ENCODE results near the gene SCFD2. TPM values are rescaled to one million over a fixed set of nuclear protein-coding genes. Genes with fewer than 3 reads are reported as not detected.

The SCFD2 gene
- total RNA-seq, 1 experiment from 2014 or later: 12.4 TPM

DNA sequence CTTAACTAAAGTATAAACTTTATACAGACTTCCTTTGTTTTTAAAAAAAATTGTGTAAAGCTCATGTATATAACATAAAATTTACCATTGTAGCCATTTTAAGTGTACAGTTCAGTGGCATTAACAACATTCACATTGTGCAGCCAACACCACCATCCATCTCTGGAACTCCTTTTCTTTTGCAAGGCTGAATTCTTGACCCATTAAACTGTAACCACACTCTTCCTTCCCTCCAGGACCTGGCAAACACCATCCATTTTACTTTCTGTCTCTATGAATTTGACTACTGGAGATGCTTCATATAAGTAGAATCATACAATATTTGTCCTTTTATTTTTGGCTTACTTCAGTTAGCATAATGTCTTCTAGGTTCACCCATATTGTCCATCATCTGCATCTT, 399.1 kb downstream of the SCFD2 start:
- POLR2A ChIA-PET: no interaction called here
- DNase-seq (ENCODE audit: low spot score) (no peak), ATAC-seq (no peak)
- TF ChIP-seq, protein P1, sequence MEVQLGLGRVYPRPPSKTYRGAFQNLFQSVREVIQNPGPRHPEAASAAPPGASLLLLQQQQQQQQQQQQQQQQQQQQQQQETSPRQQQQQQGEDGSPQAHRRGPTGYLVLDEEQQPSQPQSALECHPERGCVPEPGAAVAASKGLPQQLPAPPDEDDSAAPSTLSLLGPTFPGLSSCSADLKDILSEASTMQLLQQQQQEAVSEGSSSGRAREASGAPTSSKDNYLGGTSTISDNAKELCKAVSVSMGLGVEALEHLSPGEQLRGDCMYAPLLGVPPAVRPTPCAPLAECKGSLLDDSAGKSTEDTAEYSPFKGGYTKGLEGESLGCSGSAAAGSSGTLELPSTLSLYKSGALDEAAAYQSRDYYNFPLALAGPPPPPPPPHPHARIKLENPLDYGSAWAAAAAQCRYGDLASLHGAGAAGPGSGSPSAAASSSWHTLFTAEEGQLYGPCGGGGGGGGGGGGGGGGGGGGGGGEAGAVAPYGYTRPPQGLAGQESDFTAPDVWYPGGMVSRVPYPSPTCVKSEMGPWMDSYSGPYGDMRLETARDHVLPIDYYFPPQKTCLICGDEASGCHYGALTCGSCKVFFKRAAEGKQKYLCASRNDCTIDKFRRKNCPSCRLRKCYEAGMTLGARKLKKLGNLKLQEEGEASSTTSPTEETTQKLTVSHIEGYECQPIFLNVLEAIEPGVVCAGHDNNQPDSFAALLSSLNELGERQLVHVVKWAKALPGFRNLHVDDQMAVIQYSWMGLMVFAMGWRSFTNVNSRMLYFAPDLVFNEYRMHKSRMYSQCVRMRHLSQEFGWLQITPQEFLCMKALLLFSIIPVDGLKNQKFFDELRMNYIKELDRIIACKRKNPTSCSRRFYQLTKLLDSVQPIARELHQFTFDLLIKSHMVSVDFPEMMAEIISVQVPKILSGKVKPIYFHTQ (CRISPR knock-in tag; IDR thresholded peaks at IDR 0.05): no peak
- TF ChIP-seq, protein P2, sequence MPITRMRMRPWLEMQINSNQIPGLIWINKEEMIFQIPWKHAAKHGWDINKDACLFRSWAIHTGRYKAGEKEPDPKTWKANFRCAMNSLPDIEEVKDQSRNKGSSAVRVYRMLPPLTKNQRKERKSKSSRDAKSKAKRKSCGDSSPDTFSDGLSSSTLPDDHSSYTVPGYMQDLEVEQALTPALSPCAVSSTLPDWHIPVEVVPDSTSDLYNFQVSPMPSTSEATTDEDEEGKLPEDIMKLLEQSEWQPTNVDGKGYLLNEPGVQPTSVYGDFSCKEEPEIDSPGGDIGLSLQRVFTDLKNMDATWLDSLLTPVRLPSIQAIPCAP (CRISPR knock-in tag; IDR thresholded peaks at IDR 0.05): no peak
- TF ChIP-seq ZNF232 (CRISPR knock-in tag; IDR thresholded peaks at IDR 0.05): no peak
- TF ChIP-seq, protein P3, sequence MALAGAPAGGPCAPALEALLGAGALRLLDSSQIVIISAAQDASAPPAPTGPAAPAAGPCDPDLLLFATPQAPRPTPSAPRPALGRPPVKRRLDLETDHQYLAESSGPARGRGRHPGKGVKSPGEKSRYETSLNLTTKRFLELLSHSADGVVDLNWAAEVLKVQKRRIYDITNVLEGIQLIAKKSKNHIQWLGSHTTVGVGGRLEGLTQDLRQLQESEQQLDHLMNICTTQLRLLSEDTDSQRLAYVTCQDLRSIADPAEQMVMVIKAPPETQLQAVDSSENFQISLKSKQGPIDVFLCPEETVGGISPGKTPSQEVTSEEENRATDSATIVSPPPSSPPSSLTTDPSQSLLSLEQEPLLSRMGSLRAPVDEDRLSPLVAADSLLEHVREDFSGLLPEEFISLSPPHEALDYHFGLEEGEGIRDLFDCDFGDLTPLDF (CRISPR knock-in tag; IDR thresholded peaks at IDR 0.05): no peak
- TF ChIP-seq, protein P4, sequence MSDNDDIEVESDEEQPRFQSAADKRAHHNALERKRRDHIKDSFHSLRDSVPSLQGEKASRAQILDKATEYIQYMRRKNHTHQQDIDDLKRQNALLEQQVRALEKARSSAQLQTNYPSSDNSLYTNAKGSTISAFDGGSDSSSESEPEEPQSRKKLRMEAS (CRISPR knock-in tag; IDR thresholded peaks at IDR 0.05): no peak
- no peak for TF ChIP-seq ZNF263 (CRISPR knock-in tag; IDR thresholded peaks at IDR 0.05; ENCODE audit: low read depth)
- no peak for TF ChIP-seq ESRRA (CRISPR knock-in tag; IDR thresholded peaks at IDR 0.05; ENCODE audit: borderline replicate concordance)
- TF ChIP-seq, protein P5, sequence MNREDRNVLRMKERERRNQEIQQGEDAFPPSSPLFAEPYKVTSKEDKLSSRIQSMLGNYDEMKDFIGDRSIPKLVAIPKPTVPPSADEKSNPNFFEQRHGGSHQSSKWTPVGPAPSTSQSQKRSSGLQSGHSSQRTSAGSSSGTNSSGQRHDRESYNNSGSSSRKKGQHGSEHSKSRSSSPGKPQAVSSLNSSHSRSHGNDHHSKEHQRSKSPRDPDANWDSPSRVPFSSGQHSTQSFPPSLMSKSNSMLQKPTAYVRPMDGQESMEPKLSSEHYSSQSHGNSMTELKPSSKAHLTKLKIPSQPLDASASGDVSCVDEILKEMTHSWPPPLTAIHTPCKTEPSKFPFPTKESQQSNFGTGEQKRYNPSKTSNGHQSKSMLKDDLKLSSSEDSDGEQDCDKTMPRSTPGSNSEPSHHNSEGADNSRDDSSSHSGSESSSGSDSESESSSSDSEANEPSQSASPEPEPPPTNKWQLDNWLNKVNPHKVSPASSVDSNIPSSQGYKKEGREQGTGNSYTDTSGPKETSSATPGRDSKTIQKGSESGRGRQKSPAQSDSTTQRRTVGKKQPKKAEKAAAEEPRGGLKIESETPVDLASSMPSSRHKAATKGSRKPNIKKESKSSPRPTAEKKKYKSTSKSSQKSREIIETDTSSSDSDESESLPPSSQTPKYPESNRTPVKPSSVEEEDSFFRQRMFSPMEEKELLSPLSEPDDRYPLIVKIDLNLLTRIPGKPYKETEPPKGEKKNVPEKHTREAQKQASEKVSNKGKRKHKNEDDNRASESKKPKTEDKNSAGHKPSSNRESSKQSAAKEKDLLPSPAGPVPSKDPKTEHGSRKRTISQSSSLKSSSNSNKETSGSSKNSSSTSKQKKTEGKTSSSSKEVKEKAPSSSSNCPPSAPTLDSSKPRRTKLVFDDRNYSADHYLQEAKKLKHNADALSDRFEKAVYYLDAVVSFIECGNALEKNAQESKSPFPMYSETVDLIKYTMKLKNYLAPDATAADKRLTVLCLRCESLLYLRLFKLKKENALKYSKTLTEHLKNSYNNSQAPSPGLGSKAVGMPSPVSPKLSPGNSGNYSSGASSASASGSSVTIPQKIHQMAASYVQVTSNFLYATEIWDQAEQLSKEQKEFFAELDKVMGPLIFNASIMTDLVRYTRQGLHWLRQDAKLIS (CRISPR knock-in tag; IDR thresholded peaks at IDR 0.05; ENCODE audit: borderline replicate concordance): no peak
- TF ChIP-seq, protein P6, sequence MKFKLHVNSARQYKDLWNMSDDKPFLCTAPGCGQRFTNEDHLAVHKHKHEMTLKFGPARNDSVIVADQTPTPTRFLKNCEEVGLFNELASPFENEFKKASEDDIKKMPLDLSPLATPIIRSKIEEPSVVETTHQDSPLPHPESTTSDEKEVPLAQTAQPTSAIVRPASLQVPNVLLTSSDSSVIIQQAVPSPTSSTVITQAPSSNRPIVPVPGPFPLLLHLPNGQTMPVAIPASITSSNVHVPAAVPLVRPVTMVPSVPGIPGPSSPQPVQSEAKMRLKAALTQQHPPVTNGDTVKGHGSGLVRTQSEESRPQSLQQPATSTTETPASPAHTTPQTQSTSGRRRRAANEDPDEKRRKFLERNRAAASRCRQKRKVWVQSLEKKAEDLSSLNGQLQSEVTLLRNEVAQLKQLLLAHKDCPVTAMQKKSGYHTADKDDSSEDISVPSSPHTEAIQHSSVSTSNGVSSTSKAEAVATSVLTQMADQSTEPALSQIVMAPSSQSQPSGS (CRISPR knock-in tag; IDR thresholded peaks at IDR 0.05; ENCODE audit: borderline replicate concordance, low read depth): no peak
- TF ChIP-seq FOXP1 (CRISPR knock-in tag; IDR thresholded peaks at IDR 0.05; ENCODE audit: borderline replicate concordance): no peak
- TF ChIP-seq ATF1 (CRISPR knock-in tag; IDR thresholded peaks at IDR 0.05): no peak
- TF ChIP-seq, protein P7, sequence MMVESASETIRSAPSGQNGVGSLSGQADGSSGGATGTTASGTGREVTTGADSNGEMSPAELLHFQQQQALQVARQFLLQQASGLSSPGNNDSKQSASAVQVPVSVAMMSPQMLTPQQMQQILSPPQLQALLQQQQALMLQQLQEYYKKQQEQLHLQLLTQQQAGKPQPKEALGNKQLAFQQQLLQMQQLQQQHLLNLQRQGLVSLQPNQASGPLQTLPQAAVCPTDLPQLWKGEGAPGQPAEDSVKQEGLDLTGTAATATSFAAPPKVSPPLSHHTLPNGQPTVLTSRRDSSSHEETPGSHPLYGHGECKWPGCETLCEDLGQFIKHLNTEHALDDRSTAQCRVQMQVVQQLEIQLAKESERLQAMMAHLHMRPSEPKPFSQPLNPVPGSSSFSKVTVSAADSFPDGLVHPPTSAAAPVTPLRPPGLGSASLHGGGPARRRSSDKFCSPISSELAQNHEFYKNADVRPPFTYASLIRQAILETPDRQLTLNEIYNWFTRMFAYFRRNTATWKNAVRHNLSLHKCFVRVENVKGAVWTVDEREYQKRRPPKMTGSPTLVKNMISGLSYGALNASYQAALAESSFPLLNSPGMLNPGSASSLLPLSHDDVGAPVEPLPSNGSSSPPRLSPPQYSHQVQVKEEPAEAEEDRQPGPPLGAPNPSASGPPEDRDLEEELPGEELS (CRISPR knock-in tag; IDR thresholded peaks at IDR 0.05): no peak
- no peak for TF ChIP-seq NFE2L1 (CRISPR knock-in tag; IDR thresholded peaks at IDR 0.05)
- TF ChIP-seq CREM (CRISPR knock-in tag; IDR thresholded peaks at IDR 0.05): no peak
- TF ChIP-seq, protein P8, sequence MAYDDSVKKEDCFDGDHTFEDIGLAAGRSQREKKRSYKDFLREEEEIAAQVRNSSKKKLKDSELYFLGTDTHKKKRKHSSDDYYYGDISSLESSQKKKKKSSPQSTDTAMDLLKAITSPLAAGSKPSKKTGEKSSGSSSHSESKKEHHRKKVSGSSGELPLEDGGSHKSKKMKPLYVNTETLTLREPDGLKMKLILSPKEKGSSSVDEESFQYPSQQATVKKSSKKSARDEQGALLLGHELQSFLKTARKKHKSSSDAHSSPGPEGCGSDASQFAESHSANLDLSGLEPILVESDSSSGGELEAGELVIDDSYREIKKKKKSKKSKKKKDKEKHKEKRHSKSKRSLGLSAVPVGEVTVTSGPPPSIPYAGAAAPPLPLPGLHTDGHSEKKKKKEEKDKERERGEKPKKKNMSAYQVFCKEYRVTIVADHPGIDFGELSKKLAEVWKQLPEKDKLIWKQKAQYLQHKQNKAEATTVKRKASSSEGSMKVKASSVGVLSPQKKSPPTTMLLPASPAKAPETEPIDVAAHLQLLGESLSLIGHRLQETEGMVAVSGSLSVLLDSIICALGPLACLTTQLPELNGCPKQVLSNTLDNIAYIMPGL (CRISPR knock-in tag; IDR thresholded peaks at IDR 0.05): no peak
- TF ChIP-seq GRHL2 (CRISPR knock-in tag; IDR thresholded peaks at IDR 0.05; ENCODE audit: insufficient replicate concordance, severe bottlenecking): no peak
- TF ChIP-seq, protein P9, sequence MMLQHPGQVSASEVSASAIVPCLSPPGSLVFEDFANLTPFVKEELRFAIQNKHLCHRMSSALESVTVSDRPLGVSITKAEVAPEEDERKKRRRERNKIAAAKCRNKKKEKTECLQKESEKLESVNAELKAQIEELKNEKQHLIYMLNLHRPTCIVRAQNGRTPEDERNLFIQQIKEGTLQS (CRISPR knock-in tag; conservative IDR thresholded peaks at IDR 0.05): no peak
- TF ChIP-seq, protein P10, sequence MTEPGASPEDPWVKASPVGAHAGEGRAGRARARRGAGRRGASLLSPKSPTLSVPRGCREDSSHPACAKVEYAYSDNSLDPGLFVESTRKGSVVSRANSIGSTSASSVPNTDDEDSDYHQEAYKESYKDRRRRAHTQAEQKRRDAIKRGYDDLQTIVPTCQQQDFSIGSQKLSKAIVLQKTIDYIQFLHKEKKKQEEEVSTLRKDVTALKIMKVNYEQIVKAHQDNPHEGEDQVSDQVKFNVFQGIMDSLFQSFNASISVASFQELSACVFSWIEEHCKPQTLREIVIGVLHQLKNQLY (CRISPR knock-in tag; IDR thresholded peaks at IDR 0.05): no peak
- TF ChIP-seq, protein P11, sequence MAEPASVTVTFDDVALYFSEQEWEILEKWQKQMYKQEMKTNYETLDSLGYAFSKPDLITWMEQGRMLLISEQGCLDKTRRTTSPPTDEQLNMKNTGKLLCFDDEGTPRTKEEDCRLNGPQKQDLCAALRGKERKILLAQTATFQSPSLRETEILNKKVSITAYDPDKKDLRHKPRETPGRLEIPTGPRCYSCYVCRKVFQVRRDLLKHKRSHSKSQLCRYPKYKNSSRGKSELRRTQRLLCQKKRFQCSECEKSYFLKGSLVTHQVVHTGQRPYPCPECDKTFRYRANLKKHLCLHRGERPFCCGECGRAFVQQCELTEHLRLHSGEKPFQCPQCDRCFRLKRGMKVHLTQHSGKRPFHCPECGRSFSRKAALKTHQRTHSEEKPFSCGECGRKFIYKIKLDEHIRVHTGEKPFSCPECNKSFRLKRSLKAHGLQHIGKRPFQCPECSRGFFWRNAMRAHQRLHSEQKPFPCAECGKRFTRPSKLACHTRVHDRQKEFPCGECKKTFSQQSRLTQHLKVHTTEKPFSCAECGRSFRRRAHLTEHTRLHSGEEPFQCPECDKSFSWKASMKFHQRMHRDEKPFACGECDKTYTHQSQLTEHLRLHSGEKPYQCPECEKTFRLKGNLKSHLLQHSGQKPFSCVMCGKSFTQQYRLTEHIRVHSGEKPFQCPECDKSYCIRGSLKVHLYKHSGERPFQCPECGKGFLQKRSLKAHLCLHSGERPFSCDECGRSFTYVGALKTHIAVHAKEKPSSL (CRISPR knock-in tag; conservative IDR thresholded peaks at IDR 0.05): no peak
- H3K36me3 Mint-ChIP-seq: peaks cover 19% of the 10 kb centered on the region
- CTCF ChIA-PET: interaction anchor here (1.3 kb wide), 1 partner anchor 55 kb away, joined by 3 read pairs; no protein-coding TSS in a partner anchor
- H3K27ac Mint-ChIP-seq: no peak overlapping the region
- no peak overlapping the region for H3K4me3 Mint-ChIP-seq
- no peaks in the 10 kb centered on the region for H3K4me1 Mint-ChIP-seq
- peaks cover 4% of the 10 kb centered on the region; the same call in 1 of the 2 replicates for H3K27me3 Mint-ChIP-seq (ENCODE audit: low read depth)
- H3K9me3 Mint-ChIP-seq: peaks cover 33% of the 10 kb centered on the region

All from WTC11 (cell line).